Parathyroid adenoma (tissue), 2 donors: ENCODE results near the gene NXPH3.

ENCODE experiments used
- H2AFZ ChIP-seq: fragments of 300-600 bp; sonication (generic); one replicate; pipeline ENCODE4 v1.7.0; 2017; ENCODE audit warnings: antibody characterized with exemption, mild to moderate bottlenecking
- H3K27ac ChIP-seq: fragments of 300-600 bp; sonication (generic); one replicate; pipeline ENCODE4 v1.7.0; 2017
- H3K27me3 ChIP-seq: fragments of 300-600 bp; sonication (generic); one replicate; pipeline ENCODE4 v1.7.0; 2017; ENCODE audit warnings: low read length; ENCODE audit not compliant: control insufficient read depth, insufficient read depth
- H3K36me3 ChIP-seq: fragments of 300-600 bp; sonication (generic); one replicate; pipeline ENCODE4 v1.7.0; 2017; ENCODE audit warnings: low read length; ENCODE audit not compliant: control insufficient read depth, insufficient read depth
- H3K4me1 ChIP-seq: fragments of 300-600 bp; sonication (generic); one replicate; pipeline ENCODE4 v1.7.0; 2017; ENCODE audit warnings: control low read depth
- H3K4me2 ChIP-seq: fragments of 300-600 bp; sonication (generic); one replicate; pipeline ENCODE4 v1.7.0; 2017; ENCODE audit warnings: low read length
- H3K4me3 ChIP-seq: fragments of 300-600 bp; sonication (generic); one replicate; pipeline ENCODE4 v1.7.0; 2017; ENCODE audit warnings: low read depth, low read length
- H3K79me2 ChIP-seq: fragments of 300-600 bp; sonication (generic); one replicate; pipeline ENCODE4 v1.7.0; 2017; ENCODE audit warnings: control low read depth
- H3K9ac ChIP-seq: fragments of 300-600 bp; sonication (generic); one replicate; pipeline ENCODE4 v1.7.0; 2017; ENCODE audit warnings: mild to moderate bottlenecking
- H3K9me3 ChIP-seq: fragments of 300-600 bp; sonication (generic); one replicate; pipeline ENCODE4 v1.7.0; 2017; ENCODE audit warnings: low read length; ENCODE audit not compliant: control insufficient read depth
- CTCF ChIP-seq: fragments of 300-600 bp; sonication (generic); IDR thresholded peaks from one replicate; pipeline ENCODE4 v1.7.0; 2017; ENCODE audit warnings: antibody characterized with exemption, mild to moderate bottlenecking
- donor health status: primary hyperparathyroidism.

Gene NXPH3

GRCh38 chr17:49582055-49582722, 6.5 kb downstream of the NXPH3 start:
- H3K9me3 ChIP-seq, result no peaks in the 10 kb centered on the region
- no peak overlapping the region for H3K4me2 ChIP-seq
- H3K27ac ChIP-seq, result no peak overlapping the region
- H3K27me3 ChIP-seq, result no peaks in the 10 kb centered on the region
- no peak overlapping the region for H2AFZ ChIP-seq
- TF ChIP-seq CTCF, result no peak
- no peaks in the 10 kb centered on the region for H3K79me2 ChIP-seq
- H3K4me3 ChIP-seq, result no peak overlapping the region
- no peaks in the 10 kb centered on the region for H3K36me3 ChIP-seq
- no peak overlapping the region for H3K9ac ChIP-seq
- H3K4me1 ChIP-seq, result no peaks in the 10 kb centered on the region

GRCh38 chr17:49582789-49583188, 7.1 kb downstream of the NXPH3 start:
- Histone ChIP-seq H3K36me3 (no peaks in the 10 kb centered on the region), H3K4me1 (no peaks in the 10 kb centered on the region), H2AFZ (no peak overlapping the region), H3K79me2 (no peaks in the 10 kb centered on the region), H3K9ac (no peak overlapping the region), H3K27ac (no peak overlapping the region), H3K27me3 (no peaks in the 10 kb centered on the region), H3K4me3 (no peak overlapping the region), H3K9me3 (no peaks in the 10 kb centered on the region), H3K4me2 (no peak overlapping the region)
- no peak for TF ChIP-seq CTCF

GRCh38 chr17:49583226-49583625, 7.6 kb downstream of the NXPH3 start:
- no peaks in the 10 kb centered on the region for H3K4me1 ChIP-seq
- H3K27me3 ChIP-seq, result no peaks in the 10 kb centered on the region
- H3K79me2 ChIP-seq, result no peaks in the 10 kb centered on the region
- no peaks in the 10 kb centered on the region for H3K9me3 ChIP-seq
- H3K4me2 ChIP-seq, result no peak overlapping the region
- no peak overlapping the region for H2AFZ ChIP-seq
- no peaks in the 10 kb centered on the region for H3K36me3 ChIP-seq
- no peak overlapping the region for H3K4me3 ChIP-seq
- no peak overlapping the region for H3K9ac ChIP-seq
- TF ChIP-seq CTCF, result no peak
- no peak overlapping the region for H3K27ac ChIP-seq

GRCh38 chr17:49583889-49584288, 8.2 kb downstream of the NXPH3 start:
- no peak overlapping the region for H3K27ac ChIP-seq
- H3K9ac ChIP-seq, result no peak overlapping the region
- no peaks in the 10 kb centered on the region for H3K27me3 ChIP-seq
- H2AFZ ChIP-seq, result no peak overlapping the region
- H3K9me3 ChIP-seq, result no peaks in the 10 kb centered on the region
- no peak for TF ChIP-seq CTCF
- H3K4me3 ChIP-seq, result no peak overlapping the region
- no peaks in the 10 kb centered on the region for H3K4me1 ChIP-seq
- H3K36me3 ChIP-seq, result no peaks in the 10 kb centered on the region
- H3K79me2 ChIP-seq, result no peaks in the 10 kb centered on the region
- H3K4me2 ChIP-seq, result no peak overlapping the region

- Histone ChIP-seq H3K36me3 (no peaks in the 10 kb centered on the region), H3K9ac (no peak overlapping the region), H3K4me1 (no peaks in the 10 kb centered on the region), H2AFZ (no peak overlapping the region), H3K27me3 (no peaks in the 10 kb centered on the region), H3K4me2 (no peak overlapping the region), H3K27ac (no peak overlapping the region), H3K4me3 (no peak overlapping the region), H3K79me2 (no peaks in the 10 kb centered on the region), H3K9me3 (no peaks in the 10 kb centered on the region)
- TF ChIP-seq CTCF, result no peak
Observed at GRCh38 chr17:49585422-49586027, 9.9 kb downstream of the NXPH3 start.
